ENCODE measurements around the gene JOSD1. TPM values are rescaled to one million over a fixed set of nuclear protein-coding genes. Genes with fewer than 3 reads are reported as not detected.

JOSD1 gene
- total RNA-seq, 1 donor from 2014 or later, result 18.7 TPM

DNA sequence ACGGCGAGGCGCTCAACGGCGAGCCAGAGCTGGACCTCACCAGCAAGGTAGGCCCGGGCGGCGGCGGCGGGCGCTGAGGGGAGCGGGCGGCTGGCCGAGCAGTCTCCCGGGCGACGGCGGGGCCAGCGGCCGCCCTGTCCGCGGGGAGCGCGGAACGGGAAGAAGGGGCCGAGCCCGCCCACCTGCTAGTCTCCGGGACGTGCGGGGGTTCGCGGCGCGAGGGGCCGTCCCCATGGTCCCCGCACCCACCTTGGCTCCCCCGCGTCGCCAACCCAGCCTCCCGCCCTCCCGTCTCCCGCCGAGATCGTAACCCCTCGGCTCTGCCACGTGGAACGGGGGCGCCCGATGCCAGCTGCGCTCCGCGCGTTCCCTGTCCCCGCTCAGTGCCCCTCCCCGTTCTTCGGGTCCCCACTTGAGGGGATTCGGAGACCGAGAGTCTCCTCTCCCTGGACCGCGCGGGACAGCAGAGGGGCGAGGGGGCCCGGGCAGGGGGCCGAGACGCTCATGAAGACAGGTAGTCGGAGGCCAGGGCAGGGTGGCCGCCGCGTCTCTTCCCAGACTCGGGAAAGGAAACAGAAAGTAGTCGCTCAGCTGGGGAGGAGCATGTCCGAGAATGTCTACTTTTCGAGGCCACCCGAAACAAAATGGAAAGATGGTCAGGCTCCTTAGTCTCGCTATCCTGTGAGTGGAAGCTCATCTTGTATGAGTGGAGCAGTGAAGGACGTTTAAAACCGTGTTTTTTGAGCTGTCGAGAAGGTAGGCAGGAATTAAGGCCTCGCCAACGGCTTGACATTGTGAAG lies 5.6 kb upstream of the JOSD1 start:
- peaks cover 12% of the 10 kb centered on the region for H3K36me3 ChIP-seq
- peak overlapping the region; percentile 93 for H3K4me3 ChIP-seq
- peaks cover 68% of the 10 kb centered on the region for H3K4me1 ChIP-seq
- intact Hi-C loops (cut with micrococcal nuclease), result no loop called here
- peak overlapping the region; percentile 91 for H3K27ac ChIP-seq (replicated peaks)
- no peaks in the 10 kb centered on the region for H3K9me3 ChIP-seq (replicated peaks)
- TF ChIP-seq, protein P1, sequence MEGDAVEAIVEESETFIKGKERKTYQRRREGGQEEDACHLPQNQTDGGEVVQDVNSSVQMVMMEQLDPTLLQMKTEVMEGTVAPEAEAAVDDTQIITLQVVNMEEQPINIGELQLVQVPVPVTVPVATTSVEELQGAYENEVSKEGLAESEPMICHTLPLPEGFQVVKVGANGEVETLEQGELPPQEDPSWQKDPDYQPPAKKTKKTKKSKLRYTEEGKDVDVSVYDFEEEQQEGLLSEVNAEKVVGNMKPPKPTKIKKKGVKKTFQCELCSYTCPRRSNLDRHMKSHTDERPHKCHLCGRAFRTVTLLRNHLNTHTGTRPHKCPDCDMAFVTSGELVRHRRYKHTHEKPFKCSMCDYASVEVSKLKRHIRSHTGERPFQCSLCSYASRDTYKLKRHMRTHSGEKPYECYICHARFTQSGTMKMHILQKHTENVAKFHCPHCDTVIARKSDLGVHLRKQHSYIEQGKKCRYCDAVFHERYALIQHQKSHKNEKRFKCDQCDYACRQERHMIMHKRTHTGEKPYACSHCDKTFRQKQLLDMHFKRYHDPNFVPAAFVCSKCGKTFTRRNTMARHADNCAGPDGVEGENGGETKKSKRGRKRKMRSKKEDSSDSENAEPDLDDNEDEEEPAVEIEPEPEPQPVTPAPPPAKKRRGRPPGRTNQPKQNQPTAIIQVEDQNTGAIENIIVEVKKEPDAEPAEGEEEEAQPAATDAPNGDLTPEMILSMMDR (IDR thresholded peaks at IDR 0.05; ENCODE audit: borderline replicate concordance), result no peak
- peak; percentile 39 for DNase-seq
- no peaks in the 10 kb centered on the region for H3K27me3 ChIP-seq (ENCODE audit: low read depth)

DNA sequence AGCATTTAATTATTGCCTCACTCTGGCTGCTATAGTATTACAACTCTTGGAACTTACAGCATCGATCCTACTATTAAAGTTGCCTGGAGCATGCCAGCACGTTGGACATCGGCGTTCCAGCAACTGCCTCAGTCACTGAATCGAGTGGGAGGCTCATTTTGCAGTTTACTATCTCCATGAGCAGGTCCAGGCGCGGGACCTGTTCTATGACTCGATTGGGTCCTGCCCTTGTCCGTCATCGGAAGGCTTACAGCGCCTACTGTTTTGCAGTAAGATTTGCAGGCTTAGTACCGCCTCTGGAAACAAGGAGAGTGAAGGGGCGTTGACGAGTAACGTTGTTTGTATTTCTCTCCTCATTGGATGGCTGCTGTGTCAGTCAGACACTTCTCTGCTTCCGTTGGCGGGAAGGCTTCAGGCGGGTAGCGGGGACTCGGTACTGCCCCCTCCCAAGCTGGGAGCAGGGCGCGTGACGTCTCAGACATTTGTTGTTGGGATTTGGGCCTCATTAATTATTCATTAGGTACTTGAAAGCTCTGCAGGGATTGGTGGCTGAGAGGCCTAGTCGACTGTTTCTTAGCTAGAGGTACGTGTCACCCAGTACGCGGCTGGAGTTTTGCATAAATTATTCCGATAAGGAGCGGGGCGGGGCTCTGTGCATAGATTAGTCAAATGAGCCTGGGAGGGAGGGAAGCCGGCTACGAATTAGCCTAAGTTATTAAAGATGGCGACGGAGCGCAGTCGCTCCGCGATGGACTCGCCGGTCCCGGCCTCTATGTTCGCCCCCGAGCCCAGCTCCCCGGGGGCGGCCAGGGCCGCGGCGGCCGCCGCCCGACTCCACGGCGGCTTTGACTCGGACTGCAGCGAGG lies 4.7 kb upstream of the JOSD1 start, which contains the start of gene GTPBP1:
Gene GTPBP1, plus strand, starts transcription at position 710 of the 866 bp plus-strand sequence. Its CDS starts 12 bp downstream, at position 722.
- TF ChIP-seq, protein P1 (IDR thresholded peaks at IDR 0.05; ENCODE audit: borderline replicate concordance), result peak; percentile 32
- peak within 1 kb of the TSS; percentile 93 for H3K4me3 ChIP-seq
- H3K4me1 ChIP-seq, result peaks cover 65% of the 10 kb centered on the region
- peak within 1 kb of the TSS; percentile 91 for H3K27ac ChIP-seq (replicated peaks)
- peak; percentile 96 for DNase-seq
- H3K27me3 ChIP-seq (ENCODE audit: low read depth), result no peaks in the 10 kb centered on the region
- intact Hi-C loops (cut with micrococcal nuclease), result no loop called here
- H3K36me3 ChIP-seq, result peaks cover 6% of the 10 kb centered on the region
- H3K9me3 ChIP-seq (replicated peaks), result no peaks in the 10 kb centered on the region

DNA sequence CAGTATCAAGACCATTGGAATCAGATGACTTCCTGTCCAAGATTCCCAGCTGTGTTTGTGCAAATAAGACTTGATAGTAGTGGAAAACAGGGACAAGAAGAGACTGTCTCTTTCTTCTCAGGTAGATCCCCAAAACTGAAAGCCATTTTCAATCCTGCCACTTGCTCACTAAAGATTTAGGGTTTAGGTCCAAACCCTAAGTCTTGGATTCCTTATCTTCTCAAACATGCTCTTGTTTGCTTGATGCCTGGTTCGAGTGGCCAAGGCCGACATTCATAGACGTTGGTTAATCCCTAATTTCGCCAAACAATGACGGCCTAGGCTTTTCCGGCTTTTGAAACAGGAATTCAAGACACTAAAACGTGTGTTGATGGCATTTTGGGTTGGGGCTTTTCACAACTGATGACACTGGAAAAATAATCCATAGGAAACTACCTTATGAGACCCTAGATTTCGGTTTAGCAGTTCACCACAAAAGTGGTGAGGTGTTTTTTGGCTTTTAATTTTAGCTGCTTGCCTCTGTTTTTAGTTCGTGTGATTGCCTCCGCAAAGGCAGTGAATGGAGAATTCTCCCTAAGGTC lies 4.0 kb upstream of the JOSD1 start:
- Histone ChIP-seq H3K27ac (replicated peaks) (peak overlapping the region; percentile 81), H3K36me3 (peaks cover 1% of the 10 kb centered on the region), H3K27me3 (ENCODE audit: low read depth) (no peaks in the 10 kb centered on the region), H3K9me3 (replicated peaks) (no peaks in the 10 kb centered on the region), H3K4me3 (peak overlapping the region; percentile 59), H3K4me1 (peaks cover 65% of the 10 kb centered on the region)
- no peak for DNase-seq
- TF ChIP-seq, protein P1 (IDR thresholded peaks at IDR 0.05; ENCODE audit: borderline replicate concordance), result no peak
- intact Hi-C loops (cut with micrococcal nuclease), result no loop called here

DNA sequence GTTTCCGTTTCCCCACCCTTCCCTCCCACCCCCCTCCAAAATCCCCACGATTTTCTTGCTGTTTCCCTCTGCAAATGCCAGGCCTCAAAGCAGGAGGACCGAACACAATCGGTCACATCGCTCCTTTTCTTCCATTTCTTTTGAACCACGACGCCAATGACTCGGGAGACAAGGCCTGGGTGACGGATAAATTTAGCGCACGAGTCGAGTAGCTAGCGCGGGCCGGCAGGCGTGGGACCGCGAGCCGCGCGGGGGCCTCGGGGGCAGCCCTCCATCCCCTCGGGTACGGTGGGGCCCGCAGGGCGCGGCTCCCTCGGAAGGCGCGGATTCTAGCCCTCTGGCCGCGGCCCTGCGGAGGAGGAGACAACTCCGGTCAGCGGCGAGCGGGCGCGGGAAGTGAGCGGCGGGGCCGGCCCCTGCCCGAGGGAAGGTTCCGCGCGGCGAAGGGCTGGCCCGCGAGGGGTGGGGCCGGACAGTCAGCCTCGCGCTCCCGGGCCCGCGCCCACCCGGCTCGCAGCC lies 414 bp downstream of the JOSD1 start:
- intact Hi-C loops (cut with micrococcal nuclease), result no loop called here
- H3K4me3 ChIP-seq, result peak overlapping the region; percentile 85
- no peaks in the 10 kb centered on the region for H3K9me3 ChIP-seq (replicated peaks)
- no peaks in the 10 kb centered on the region for H3K27me3 ChIP-seq (ENCODE audit: low read depth)
- peaks cover 68% of the 10 kb centered on the region for H3K4me1 ChIP-seq
- peak; percentile 74 for DNase-seq
- H3K36me3 ChIP-seq, result no peaks in the 10 kb centered on the region
- H3K27ac ChIP-seq (replicated peaks), result peak overlapping the region; percentile 95
- TF ChIP-seq, protein P1 (IDR thresholded peaks at IDR 0.05; ENCODE audit: borderline replicate concordance), result no peak

DNA sequence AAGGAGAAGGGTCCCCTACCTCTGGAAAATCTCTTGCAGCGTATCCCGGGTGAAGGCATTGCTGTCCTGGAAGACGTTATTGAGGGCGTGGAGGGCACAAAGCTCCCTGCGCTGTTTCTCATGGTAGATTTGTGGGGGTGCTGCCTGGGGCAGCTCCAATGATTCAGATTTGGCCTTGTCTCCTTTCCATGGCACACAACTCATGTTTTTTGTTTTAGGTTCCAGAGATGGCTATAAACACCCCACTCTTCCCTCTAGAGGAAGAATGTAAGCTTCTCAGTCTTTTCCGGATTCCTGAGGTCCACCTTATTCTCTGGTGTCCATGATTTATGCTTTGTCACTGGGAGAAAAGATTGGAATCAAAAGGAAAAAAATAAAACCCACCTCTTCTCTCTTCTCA lies 959 bp downstream of the JOSD1 start:
- Histone ChIP-seq H3K4me1 (peaks cover 69% of the 10 kb centered on the region), H3K4me3 (peak overlapping the region; percentile 85), H3K9me3 (replicated peaks) (no peaks in the 10 kb centered on the region), H3K27me3 (ENCODE audit: low read depth) (no peaks in the 10 kb centered on the region), H3K36me3 (no peaks in the 10 kb centered on the region), H3K27ac (replicated peaks) (peak overlapping the region; percentile 95)
- intact Hi-C loops (cut with micrococcal nuclease), result no loop called here
- DNase-seq, result no peak
- TF ChIP-seq, protein P1 (IDR thresholded peaks at IDR 0.05; ENCODE audit: borderline replicate concordance), result no peak
